Measurements from ENCODE around the gene MUC4. TPM values are rescaled to one million over a fixed set of nuclear protein-coding genes. Genes with fewer than 3 reads are reported as not detected.
A peak's percentile ranks its signal among the peaks of the same experiment; 100 is the strongest.

Gene MUC4
- total RNA-seq, 1 experiment from 2014 or later, result 3.6 TPM

GRCh38 chr3:195709676-195710085, 102.0 kb downstream of the MUC4 start:
- Mint-ChIP-seq H3K4me1 (ENCODE audit: low read depth, unreplicated experiment) (peaks cover 7% of the 10 kb centered on the region), H3K36me3 (ENCODE audit: insufficient read depth, unreplicated experiment) (peaks cover 38% of the 10 kb centered on the region), H3K9me3 (ENCODE audit: low read depth, unreplicated experiment) (peaks cover 4% of the 10 kb centered on the region), H3K27ac (ENCODE audit: unreplicated experiment) (peak overlapping the region; percentile 15), H3K27me3 (ENCODE audit: unreplicated experiment) (no peaks in the 10 kb centered on the region), H3K4me3 (ENCODE audit: low read depth, unreplicated experiment) (no peak overlapping the region)
- intact Hi-C loops (cut with micrococcal nuclease; ENCODE audit: unreplicated experiment), result loop anchor here (10.0 kb wide), 1 partner anchor 145 kb away; no protein-coding TSS in a partner anchor
- TF ChIP-seq CTCF (IDR thresholded peaks at IDR 0.05; ENCODE audit: unreplicated experiment), result no peak
- no peak for DNase-seq
- no TSS peak for BruUV-seq (replicated peaks)
- CTCF ChIA-PET, result no interaction called here

- peaks cover 4% of the 10 kb centered on the region for H3K9me3 Mint-ChIP-seq (ENCODE audit: low read depth, unreplicated experiment)
- no peak for TF ChIP-seq CTCF (IDR thresholded peaks at IDR 0.05; ENCODE audit: unreplicated experiment)
- BruUV-seq (replicated peaks), result no TSS peak
- H3K4me1 Mint-ChIP-seq (ENCODE audit: low read depth, unreplicated experiment), result no peaks in the 10 kb centered on the region
- no peak overlapping the region for H3K27ac Mint-ChIP-seq (ENCODE audit: unreplicated experiment)
- CTCF ChIA-PET, result no interaction called here
- peaks cover 38% of the 10 kb centered on the region for H3K36me3 Mint-ChIP-seq (ENCODE audit: insufficient read depth, unreplicated experiment)
- DNase-seq, result no peak
- no peaks in the 10 kb centered on the region for H3K27me3 Mint-ChIP-seq (ENCODE audit: unreplicated experiment)
- no peak overlapping the region for H3K4me3 Mint-ChIP-seq (ENCODE audit: low read depth, unreplicated experiment)
- intact Hi-C loops (cut with micrococcal nuclease; ENCODE audit: unreplicated experiment), result no loop called here
Observed at GRCh38 chr3:195708626-195709481, 102.9 kb downstream of the MUC4 start.

GRCh38 chr3:195708061-195708460, 103.7 kb downstream of the MUC4 start:
- no peak for TF ChIP-seq CTCF (IDR thresholded peaks at IDR 0.05; ENCODE audit: unreplicated experiment)
- no peak overlapping the region for H3K27ac Mint-ChIP-seq (ENCODE audit: unreplicated experiment)
- CTCF ChIA-PET, result interaction anchor here (0.7 kb wide), 1 partner anchor 16 kb away, joined by 3 read pairs; no protein-coding TSS in a partner anchor
- H3K4me1 Mint-ChIP-seq (ENCODE audit: low read depth, unreplicated experiment), result no peaks in the 10 kb centered on the region
- no TSS peak for BruUV-seq (replicated peaks)
- no peak for DNase-seq
- H3K36me3 Mint-ChIP-seq (ENCODE audit: insufficient read depth, unreplicated experiment), result peaks cover 46% of the 10 kb centered on the region
- H3K27me3 Mint-ChIP-seq (ENCODE audit: unreplicated experiment), result no peaks in the 10 kb centered on the region
- intact Hi-C loops (cut with micrococcal nuclease; ENCODE audit: unreplicated experiment), result no loop called here
- H3K4me3 Mint-ChIP-seq (ENCODE audit: low read depth, unreplicated experiment), result no peak overlapping the region
- H3K9me3 Mint-ChIP-seq (ENCODE audit: low read depth, unreplicated experiment), result peaks cover 4% of the 10 kb centered on the region

- no peak for TF ChIP-seq CTCF (IDR thresholded peaks at IDR 0.05; ENCODE audit: unreplicated experiment)
- H3K4me1 Mint-ChIP-seq (ENCODE audit: low read depth, unreplicated experiment), result no peaks in the 10 kb centered on the region
- no peak for DNase-seq
- CTCF ChIA-PET, result no interaction called here
- H3K36me3 Mint-ChIP-seq (ENCODE audit: insufficient read depth, unreplicated experiment), result peaks cover 53% of the 10 kb centered on the region
- H3K9me3 Mint-ChIP-seq (ENCODE audit: low read depth, unreplicated experiment), result peaks cover 4% of the 10 kb centered on the region
- H3K4me3 Mint-ChIP-seq (ENCODE audit: low read depth, unreplicated experiment), result no peak overlapping the region
- BruUV-seq (replicated peaks), result no TSS peak
- H3K27me3 Mint-ChIP-seq (ENCODE audit: unreplicated experiment), result no peaks in the 10 kb centered on the region
- H3K27ac Mint-ChIP-seq (ENCODE audit: unreplicated experiment), result peak overlapping the region; percentile 5
- intact Hi-C loops (cut with micrococcal nuclease; ENCODE audit: unreplicated experiment), result no loop called here
Observed at GRCh38 chr3:195705081-195705991, 106.4 kb downstream of the MUC4 start.

All from Calu3 (cell line).